GM21515 (cell line): ENCODE results near the gene RPS6KA5.
"Not testable (repeated sequence)": the region's sequence is repeated elsewhere in the genome, so short reads cannot be mapped to it uniquely, and the experiment has no call there.

Experiments used
- ATAC-seq: cut with Tn5 transposase; IDR thresholded peaks from one replicate; pipeline ENCODE4 v1.9.1; 2021; ENCODE audit not compliant: unreplicated experiment

The RPS6KA5 gene

DNA sequence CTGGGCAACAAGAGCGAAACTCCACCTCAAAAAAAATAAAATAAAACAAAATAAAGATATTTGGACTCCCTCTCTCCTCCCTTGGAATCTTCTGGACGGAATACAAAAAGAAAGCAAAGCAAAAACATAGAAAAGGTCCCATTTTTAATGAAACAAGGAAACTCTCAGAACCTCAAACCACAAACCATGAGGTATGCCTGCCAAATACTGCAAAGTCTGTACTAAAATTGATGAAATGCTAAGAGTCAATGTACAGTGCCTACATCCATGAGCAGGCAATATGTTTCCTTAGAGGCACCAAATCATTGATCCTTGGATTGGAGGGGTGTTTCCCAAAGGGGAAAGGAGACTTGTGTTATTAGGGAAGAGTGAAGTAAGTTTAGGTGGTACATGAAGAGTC, 8.2 kb upstream of the RPS6KA5 start:
- no peak for ATAC-seq

DNA sequence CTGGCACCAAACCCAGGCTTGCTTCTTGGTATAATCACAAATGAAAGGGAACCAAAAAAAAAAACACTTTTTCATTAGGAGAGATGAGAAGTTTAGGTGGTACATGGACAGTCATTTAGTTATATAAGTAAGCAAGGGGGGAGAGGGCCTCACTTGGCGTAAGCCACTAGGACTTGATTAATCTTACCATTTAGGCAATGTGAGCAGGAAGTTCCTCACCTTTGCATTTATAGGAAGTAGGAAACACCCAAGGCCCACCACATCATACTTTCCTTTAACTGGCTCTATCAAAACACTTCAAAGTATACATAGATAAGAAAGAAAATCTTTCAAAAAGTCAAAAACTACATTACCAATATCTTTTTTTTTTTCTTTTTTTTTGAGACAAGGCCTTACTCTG, 6.7 kb upstream of the RPS6KA5 start:
- no peak for ATAC-seq

DNA sequence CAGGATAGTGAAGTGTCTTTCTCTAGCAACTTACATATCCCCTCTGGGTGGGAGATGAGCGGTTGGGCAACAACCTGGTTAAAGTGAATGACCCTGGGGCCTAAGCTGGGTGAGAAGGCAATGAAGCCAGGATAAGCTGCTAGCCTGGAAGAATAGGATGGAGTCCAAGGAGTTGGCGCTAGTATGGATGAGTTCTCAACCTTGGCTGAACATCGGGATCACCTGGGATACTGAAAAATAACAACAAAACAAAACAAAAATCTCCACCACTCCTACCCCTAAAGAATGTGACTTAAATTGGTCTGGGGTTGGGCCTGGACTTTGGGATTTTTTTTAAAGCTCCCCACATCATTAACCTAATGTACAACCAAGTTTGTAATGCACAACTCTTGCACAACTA, 4.8 kb upstream of the RPS6KA5 start:
- ATAC-seq: no peak

DNA sequence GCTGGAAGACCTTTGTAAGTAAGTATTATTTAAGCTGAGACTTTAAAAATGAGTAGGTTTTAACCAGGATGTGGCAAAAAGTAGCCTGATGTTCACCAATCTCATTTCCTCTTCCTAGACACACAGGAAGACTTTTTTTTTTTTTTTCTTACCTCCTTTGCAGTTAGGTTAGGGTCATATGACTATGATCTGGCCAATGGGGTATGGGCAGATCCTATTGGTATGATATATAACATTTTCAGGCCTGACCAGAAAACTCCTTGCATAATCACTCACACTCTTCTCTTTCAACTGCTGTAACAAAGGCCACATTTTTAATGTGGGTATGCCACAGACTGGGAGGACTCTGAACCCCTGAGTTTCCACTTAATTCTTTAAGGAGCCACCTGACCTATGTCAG, 2.7 kb upstream of the RPS6KA5 start:
- no peak for ATAC-seq

DNA sequence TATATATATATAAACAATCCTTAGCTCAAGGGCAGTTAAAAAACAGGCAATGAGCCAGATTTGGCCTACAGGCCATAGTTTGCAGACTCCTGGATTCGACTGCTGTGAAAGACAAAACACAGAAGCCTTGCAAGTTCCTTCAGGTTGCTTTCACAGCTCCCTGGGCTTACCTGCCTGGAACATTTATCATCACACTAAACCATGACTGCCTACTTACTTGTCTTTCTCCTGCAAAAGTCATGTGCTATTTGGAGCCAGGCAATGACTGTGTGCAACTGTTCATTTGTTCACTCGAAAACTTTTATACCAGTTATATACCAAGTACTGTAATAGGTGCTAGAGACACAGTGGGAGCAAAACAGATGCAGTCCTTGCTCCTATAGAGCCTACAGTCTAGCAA, 2.2 kb upstream of the RPS6KA5 start:
- no peak for ATAC-seq

DNA sequence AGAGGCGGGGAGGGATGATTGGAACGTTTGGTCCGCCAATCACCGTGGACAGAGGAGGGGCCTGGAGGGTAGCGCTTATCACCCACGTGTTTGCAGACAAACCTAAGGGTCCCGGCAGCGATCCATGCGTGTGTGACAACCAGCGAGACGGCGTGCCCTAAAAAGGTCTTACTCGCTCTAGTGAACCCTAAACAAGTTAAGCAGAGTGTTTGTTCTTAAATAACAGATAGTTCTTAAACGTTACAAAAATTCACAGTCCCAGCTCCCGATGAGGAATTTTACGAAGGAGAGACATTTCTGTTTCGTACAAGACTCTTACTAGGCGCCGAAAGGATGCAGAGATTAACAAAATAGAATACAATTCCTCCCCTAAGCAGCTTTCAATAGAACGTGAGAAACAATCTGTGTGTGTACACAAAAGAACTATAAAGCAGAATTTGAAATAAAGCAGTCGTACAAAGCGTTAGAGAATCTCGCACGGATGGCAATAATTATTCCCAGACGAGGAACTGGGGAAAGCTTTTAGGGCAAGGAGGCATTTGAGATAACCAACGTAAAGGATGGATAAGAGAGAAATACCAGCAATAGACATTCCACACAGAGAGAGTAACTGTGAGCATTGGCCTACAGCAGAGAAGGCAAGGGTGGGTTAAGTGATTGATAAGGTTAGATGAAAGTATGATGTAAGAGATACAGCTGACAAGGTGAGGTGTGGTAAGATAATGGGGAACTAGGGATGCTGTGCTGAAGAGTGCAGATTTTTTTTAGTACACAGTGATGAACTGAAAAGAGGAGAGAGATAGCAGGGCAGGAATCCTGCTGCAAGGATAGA, 831 bp upstream of the RPS6KA5 start:
- ATAC-seq: no peak

GRCh38 chr14:91059576-91060350, 678 bp downstream of the RPS6KA5 start:
- peak; percentile 29 for ATAC-seq

GRCh38 chr14:91058042-91058581, 2.3 kb downstream of the RPS6KA5 start:
- no peak for ATAC-seq

- ATAC-seq: no peak
Measured at GRCh38 chr14:91056361-91056760, 4.1 kb downstream of the RPS6KA5 start.

GRCh38 chr14:91055016-91055415, 5.4 kb downstream of the RPS6KA5 start:
- no peak for ATAC-seq

GRCh38 chr14:91048676-91049075, 11.8 kb downstream of the RPS6KA5 start:
- no peak for ATAC-seq

GRCh38 chr14:91048265-91048664, 12.2 kb downstream of the RPS6KA5 start:
- ATAC-seq: no peak

GRCh38 chr14:91047174-91047753, 13.2 kb downstream of the RPS6KA5 start:
- ATAC-seq: no peak

- no peak for ATAC-seq
Measured at GRCh38 chr14:91046488-91047072, 13.9 kb downstream of the RPS6KA5 start.

- ATAC-seq: no peak
Measured at GRCh38 chr14:91041450-91041849, 19.0 kb downstream of the RPS6KA5 start.

- no peak for ATAC-seq
Measured at GRCh38 chr14:91040545-91040944, 19.9 kb downstream of the RPS6KA5 start.

DNA sequence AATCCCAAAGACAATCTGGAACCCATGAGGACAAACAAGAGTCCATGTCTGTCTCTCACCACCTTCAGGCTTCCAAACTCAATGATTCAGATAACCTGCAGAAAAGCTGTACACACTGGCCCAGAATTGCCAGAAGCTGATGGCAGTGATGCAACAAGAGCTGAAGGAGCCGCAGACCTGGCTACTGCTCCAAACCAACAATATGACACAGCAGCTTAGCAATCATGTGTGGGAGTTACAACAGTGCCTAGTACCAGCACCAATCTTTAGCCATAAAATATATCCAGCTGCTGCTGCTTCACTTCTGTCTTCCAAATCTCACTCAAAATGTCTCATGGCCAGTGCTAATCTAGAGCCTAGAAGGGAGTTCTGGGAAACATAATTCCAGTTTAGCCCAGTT, 22.0 kb downstream of the RPS6KA5 start:
- no peak for ATAC-seq

GRCh38 chr14:91036741-91037469, 23.5 kb downstream of the RPS6KA5 start:
- no peak for ATAC-seq

- ATAC-seq: no peak
Measured at GRCh38 chr14:91035855-91036254, 24.6 kb downstream of the RPS6KA5 start.

- ATAC-seq: not testable (repeated sequence)
Measured at GRCh38 chr14:91034379-91034778, 26.1 kb downstream of the RPS6KA5 start.

- ATAC-seq: no peak
Measured at GRCh38 chr14:91032248-91032647, 28.2 kb downstream of the RPS6KA5 start.
